ENCODE results near the gene ALG11. TPM values are rescaled to one million over a fixed set of nuclear protein-coding genes. Genes with fewer than 3 reads are reported as not detected.

ALG11 gene
- total and polyA plus RNA-seq, 4 donors, result 5.4 to 34.5 (median 11.9) TPM

DNA sequence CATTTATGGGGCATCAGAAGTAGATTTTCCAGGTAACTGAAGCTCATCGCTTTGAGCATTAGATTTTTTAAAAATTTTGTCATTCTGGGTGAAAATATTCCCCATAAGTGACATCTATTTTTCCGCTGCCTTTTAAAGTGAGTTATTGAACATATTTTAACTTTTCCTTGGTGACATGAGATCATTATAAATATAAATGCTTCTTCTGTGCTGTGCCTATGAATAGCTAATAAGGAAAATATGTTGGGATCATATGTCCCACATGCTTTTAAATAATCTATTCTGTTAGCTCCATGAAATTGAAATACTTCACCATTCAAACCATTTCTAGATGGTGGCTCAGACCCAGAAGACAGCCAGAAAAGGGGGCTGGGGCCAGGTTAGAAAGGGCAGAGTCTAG lies 15.0 kb upstream of the ALG11 start:
- no peaks in the 10 kb centered on the region for H3K9me3 ChIP-seq (ENCODE audit: control insufficient read depth in 4 of 4, low read length in 3 of 4)
- H3K27ac ChIP-seq (ENCODE audit: low read depth in 1 of 2, low read length in 2 of 2), result no peak overlapping the region
- no peaks in the 10 kb centered on the region for H3K36me3 ChIP-seq (ENCODE audit: control insufficient read depth in 4 of 4, insufficient read depth in 3 of 4, low read depth in 1 of 4, low read length in 3 of 4)
- 95% methylated on average over 2 of the region's 2 CpGs for WGBS
- no peak overlapping the region for H3K4me3 ChIP-seq (ENCODE audit: low read depth in 1 of 3, low read length in 3 of 3)
- no peak for DNase-seq (ENCODE audit: low spot score)
- no peaks in the 10 kb centered on the region for H3K27me3 ChIP-seq (ENCODE audit: control insufficient read depth in 4 of 4, insufficient read depth in 4 of 4, low read length in 3 of 4)
- H3K9ac ChIP-seq (ENCODE audit: low read depth in 1 of 2, low read length in 2 of 2), result no peak overlapping the region
- TF ChIP-seq FOXA1 (IDR thresholded peaks at IDR 0.05) (no peak), HNF4A (conservative IDR thresholded peaks at IDR 0.05) (peak in 1 of 2 donors; percentile 16)
- H3K4me1 ChIP-seq (ENCODE audit: control insufficient read depth in 4 of 4, insufficient read depth in 4 of 4, low read length in 3 of 4), result peaks cover 10 to 60% (median 54%) of the 10 kb centered on the region in 4 donors

DNA sequence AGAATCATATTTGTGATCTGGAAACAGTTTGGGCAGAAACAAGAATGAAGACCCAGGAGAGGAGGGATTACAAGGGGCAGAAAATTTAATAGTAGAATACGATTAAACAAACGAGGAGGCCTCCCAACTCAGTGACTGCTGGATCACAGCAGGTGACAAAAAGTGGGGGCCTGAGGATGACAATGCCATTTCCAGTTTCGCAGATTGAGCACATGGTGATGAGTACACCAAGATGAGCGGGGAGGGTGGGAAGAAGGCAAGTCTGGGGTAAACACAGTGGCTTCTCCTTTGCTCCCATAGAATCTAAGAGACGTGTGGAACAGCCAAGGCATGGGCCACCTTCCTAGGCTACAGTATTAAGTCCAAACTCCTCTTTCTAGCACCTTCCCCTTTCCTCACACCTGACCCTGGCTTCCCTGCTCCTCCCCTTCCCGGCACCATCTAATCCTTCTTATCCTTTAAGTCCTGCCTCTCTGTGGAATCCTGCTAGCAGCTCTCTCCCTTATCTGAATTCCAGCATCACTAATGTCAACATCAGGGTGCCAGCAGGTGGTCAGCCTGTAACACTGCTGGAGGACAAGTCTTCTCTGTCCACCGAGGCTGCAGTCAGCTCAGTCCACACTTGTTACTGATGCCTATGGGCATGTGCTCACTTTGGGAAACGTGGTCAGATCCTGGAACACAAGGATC lies 14.4 kb upstream of the ALG11 start:
- Histone ChIP-seq H3K36me3 (ENCODE audit: control insufficient read depth in 4 of 4, insufficient read depth in 3 of 4, low read depth in 1 of 4, low read length in 3 of 4) (no peaks in the 10 kb centered on the region), H3K27me3 (ENCODE audit: control insufficient read depth in 4 of 4, insufficient read depth in 4 of 4, low read length in 3 of 4) (no peaks in the 10 kb centered on the region), H3K4me3 (ENCODE audit: low read depth in 1 of 3, low read length in 3 of 3) (no peak overlapping the region), H3K4me1 (ENCODE audit: control insufficient read depth in 4 of 4, insufficient read depth in 4 of 4, low read length in 3 of 4) (peaks cover 10 to 60% (median 54%) of the 10 kb centered on the region in 4 donors), H3K9ac (ENCODE audit: low read depth in 1 of 2, low read length in 2 of 2) (no peak overlapping the region), H3K27ac (ENCODE audit: low read depth in 1 of 2, low read length in 2 of 2) (peak overlapping the region; percentile 31 to 48), H3K9me3 (ENCODE audit: control insufficient read depth in 4 of 4, low read length in 3 of 4) (no peaks in the 10 kb centered on the region)
- DNase-seq (ENCODE audit: low spot score), result no peak
- TF ChIP-seq FOXA1 (IDR thresholded peaks at IDR 0.05), result peak; percentile 58
- TF ChIP-seq, protein P1, sequence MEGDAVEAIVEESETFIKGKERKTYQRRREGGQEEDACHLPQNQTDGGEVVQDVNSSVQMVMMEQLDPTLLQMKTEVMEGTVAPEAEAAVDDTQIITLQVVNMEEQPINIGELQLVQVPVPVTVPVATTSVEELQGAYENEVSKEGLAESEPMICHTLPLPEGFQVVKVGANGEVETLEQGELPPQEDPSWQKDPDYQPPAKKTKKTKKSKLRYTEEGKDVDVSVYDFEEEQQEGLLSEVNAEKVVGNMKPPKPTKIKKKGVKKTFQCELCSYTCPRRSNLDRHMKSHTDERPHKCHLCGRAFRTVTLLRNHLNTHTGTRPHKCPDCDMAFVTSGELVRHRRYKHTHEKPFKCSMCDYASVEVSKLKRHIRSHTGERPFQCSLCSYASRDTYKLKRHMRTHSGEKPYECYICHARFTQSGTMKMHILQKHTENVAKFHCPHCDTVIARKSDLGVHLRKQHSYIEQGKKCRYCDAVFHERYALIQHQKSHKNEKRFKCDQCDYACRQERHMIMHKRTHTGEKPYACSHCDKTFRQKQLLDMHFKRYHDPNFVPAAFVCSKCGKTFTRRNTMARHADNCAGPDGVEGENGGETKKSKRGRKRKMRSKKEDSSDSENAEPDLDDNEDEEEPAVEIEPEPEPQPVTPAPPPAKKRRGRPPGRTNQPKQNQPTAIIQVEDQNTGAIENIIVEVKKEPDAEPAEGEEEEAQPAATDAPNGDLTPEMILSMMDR (IDR thresholded peaks at IDR 0.05; ENCODE audit: low read depth, low read length, missing input control), result no peak
- peak; percentile 74 for TF ChIP-seq FOXA2 (IDR thresholded peaks at IDR 0.05)
- no peak for TF ChIP-seq GABPA (IDR thresholded peaks at IDR 0.05 in 1 of 2, conservative IDR thresholded peaks at IDR 0.05 in 1 of 2)
- WGBS, result 66% methylated on average over 8 of the region's 8 CpGs

DNA sequence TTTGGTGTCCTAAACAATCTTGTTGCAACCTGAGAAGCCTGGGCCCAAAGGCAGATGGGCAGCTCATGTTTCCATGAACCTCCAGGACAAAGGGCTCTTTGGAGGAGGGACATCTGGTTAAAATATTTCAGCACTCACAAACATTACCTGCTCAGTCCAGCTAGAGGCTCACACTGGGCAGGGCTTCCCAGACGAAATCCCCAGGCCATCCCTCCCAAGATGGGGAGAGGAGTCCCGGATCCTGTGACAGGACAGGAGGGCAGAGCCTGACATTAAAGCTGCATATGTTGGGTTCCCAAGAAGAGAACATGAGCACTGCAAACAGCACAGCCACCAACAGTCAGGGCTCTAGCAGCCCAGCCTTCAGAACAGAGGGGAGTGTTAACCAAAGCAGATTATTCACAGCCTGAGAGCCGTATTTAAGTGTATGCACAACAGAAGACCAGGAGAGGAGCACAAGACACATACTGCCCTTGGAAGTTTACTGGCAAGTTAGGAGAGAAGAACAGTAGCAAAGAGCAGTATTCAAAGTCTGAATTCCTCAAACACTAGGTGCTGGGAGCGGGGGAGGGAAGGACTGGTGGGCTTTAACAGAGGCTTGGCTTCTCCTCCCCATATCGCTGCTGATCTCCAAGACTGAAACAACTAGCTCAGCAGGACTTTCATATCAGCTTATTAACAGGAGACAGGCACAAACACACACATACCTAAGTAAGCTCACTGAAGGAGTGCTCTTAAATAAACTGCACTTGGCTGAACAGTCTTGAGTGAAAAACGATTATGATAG lies 13.3 kb upstream of the ALG11 start:
- Histone ChIP-seq H3K27me3 (ENCODE audit: control insufficient read depth in 4 of 4, insufficient read depth in 4 of 4, low read length in 3 of 4) (no peaks in the 10 kb centered on the region), H3K4me1 (ENCODE audit: control insufficient read depth in 4 of 4, insufficient read depth in 4 of 4, low read length in 3 of 4) (peaks cover 10 to 54% (median 53%) of the 10 kb centered on the region in 4 donors), H3K9me3 (ENCODE audit: control insufficient read depth in 4 of 4, low read length in 3 of 4) (no peaks in the 10 kb centered on the region), H3K27ac (ENCODE audit: low read depth in 1 of 2, low read length in 2 of 2) (peak overlapping the region; percentile 69 to 72), H3K4me3 (ENCODE audit: low read depth in 1 of 3, low read length in 3 of 3) (no peak overlapping the region), H3K9ac (ENCODE audit: low read depth in 1 of 2, low read length in 2 of 2) (peak overlapping the region in 1 of 2 donors; percentile 44), H3K36me3 (ENCODE audit: control insufficient read depth in 4 of 4, insufficient read depth in 3 of 4, low read depth in 1 of 4, low read length in 3 of 4) (no peaks in the 10 kb centered on the region)
- DNase-seq (ENCODE audit: low spot score), result no peak
- WGBS, result 32% methylated on average over 6 of the region's 6 CpGs
- TF ChIP-seq EGR1 (IDR thresholded peaks at IDR 0.05; ENCODE audit: low read depth in 2 of 2) (no peak), RAD21 (IDR thresholded peaks at IDR 0.05) (peak; percentile 9 to 34), JUND (IDR thresholded peaks at IDR 0.05) (no peak), FOXA2 (IDR thresholded peaks at IDR 0.05) (peak; percentile 6), SP1 (IDR thresholded peaks at IDR 0.05) (peak; percentile 54), NR2F2 (IDR thresholded peaks at IDR 0.05) (no peak), FOXA1 (IDR thresholded peaks at IDR 0.05) (no peak), RXRA (IDR thresholded peaks at IDR 0.05) (peak in 1 of 2 donors; percentile 66), GABPA (IDR thresholded peaks at IDR 0.05 in 1 of 2, conservative IDR thresholded peaks at IDR 0.05 in 1 of 2) (no peak), YY1 (IDR thresholded peaks at IDR 0.05) (peak; percentile 42)
- TF ChIP-seq, protein P1 (IDR thresholded peaks at IDR 0.05; ENCODE audit: low read depth, low read length, missing input control), result no peak
- TF ChIP-seq, protein P2, sequence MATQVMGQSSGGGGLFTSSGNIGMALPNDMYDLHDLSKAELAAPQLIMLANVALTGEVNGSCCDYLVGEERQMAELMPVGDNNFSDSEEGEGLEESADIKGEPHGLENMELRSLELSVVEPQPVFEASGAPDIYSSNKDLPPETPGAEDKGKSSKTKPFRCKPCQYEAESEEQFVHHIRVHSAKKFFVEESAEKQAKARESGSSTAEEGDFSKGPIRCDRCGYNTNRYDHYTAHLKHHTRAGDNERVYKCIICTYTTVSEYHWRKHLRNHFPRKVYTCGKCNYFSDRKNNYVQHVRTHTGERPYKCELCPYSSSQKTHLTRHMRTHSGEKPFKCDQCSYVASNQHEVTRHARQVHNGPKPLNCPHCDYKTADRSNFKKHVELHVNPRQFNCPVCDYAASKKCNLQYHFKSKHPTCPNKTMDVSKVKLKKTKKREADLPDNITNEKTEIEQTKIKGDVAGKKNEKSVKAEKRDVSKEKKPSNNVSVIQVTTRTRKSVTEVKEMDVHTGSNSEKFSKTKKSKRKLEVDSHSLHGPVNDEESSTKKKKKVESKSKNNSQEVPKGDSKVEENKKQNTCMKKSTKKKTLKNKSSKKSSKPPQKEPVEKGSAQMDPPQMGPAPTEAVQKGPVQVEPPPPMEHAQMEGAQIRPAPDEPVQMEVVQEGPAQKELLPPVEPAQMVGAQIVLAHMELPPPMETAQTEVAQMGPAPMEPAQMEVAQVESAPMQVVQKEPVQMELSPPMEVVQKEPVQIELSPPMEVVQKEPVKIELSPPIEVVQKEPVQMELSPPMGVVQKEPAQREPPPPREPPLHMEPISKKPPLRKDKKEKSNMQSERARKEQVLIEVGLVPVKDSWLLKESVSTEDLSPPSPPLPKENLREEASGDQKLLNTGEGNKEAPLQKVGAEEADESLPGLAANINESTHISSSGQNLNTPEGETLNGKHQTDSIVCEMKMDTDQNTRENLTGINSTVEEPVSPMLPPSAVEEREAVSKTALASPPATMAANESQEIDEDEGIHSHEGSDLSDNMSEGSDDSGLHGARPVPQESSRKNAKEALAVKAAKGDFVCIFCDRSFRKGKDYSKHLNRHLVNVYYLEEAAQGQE (IDR thresholded peaks at IDR 0.05), result peak; percentile 67
- TF ChIP-seq, protein P3, sequence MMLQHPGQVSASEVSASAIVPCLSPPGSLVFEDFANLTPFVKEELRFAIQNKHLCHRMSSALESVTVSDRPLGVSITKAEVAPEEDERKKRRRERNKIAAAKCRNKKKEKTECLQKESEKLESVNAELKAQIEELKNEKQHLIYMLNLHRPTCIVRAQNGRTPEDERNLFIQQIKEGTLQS (IDR thresholded peaks at IDR 0.05), result no peak
- TF ChIP-seq, protein P4, sequence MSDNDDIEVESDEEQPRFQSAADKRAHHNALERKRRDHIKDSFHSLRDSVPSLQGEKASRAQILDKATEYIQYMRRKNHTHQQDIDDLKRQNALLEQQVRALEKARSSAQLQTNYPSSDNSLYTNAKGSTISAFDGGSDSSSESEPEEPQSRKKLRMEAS (IDR thresholded peaks at IDR 0.05), result no peak

Measured in liver (tissue), 9 donors.